IMR-90 (cell line): ENCODE data around the gene DNAH17. TPM values are rescaled to one million over a fixed set of nuclear protein-coding genes. Genes with fewer than 3 reads are reported as not detected.
A peak's percentile ranks its signal among the peaks of the same experiment; 100 is the strongest.

Experiments
- ATAC-seq: fragments of 200-7000 bp; cut with Tn5 transposase; 2 replicates; pipeline ENCODE4 v1.9.1; 2020; ENCODE audit warnings: low read depth, mild to moderate bottlenecking, moderate library complexity
- BruUV-seq: library from RNA; stranded (reverse); fragments of 400-500 nt; replicated peaks from 2 replicates; lab custom pipeline; 2021; lab: Mats Ljungman, UMichigan
- CTCF ChIA-PET: fragments of 300-600 bp; formaldehyde crosslinking; extraction: SDS; loops from one replicate; lab custom pipeline; 2021; ENCODE audit warnings: antibody characterized with exemption; lab: Yijun Ruan, JAX
- POLR2A ChIA-PET: fragments of 300-600 bp; sonication (Branson Sonifier 250); formaldehyde crosslinking; loops from one replicate; lab custom pipeline; 2022; ENCODE audit warnings: antibody characterized with exemption; ENCODE audit not compliant: unreplicated experiment; lab: Charles Lee
- DNase-seq: peaks from one replicate; pipeline ENCODE4 v3.0.0; 2013
- H2AFZ ChIP-seq: replicated peaks from 2 replicates; pipeline ENCODE3; 2013; ENCODE audit warnings: low read length, mild to moderate bottlenecking; ENCODE audit not compliant: poor library complexity
- H2AK5ac ChIP-seq: 2 replicates; pipeline ENCODE4 v1.6.1; 2013; ENCODE audit warnings: low read depth, low read length, inconsistent platforms
- H2AK9ac ChIP-seq: replicated peaks from 2 replicates; pipeline ENCODE3; 2013; ENCODE audit warnings: mild to moderate bottlenecking, low read depth, low read length, moderate library complexity; ENCODE audit not compliant: poor library complexity
- H2BK120ac ChIP-seq: 2 replicates; pipeline ENCODE4 v1.6.1; 2013; ENCODE audit warnings: low read depth, low read length, inconsistent platforms
- H2BK15ac ChIP-seq: 3 replicates; pipeline ENCODE4 v1.6.1; 2013; ENCODE audit warnings: low read depth, low read length, inconsistent platforms
- H2BK20ac ChIP-seq: 2 replicates; pipeline ENCODE4 v1.6.1; 2013; ENCODE audit warnings: low read depth, mild to moderate bottlenecking, inconsistent platforms, low read length, moderate library complexity
- H2BK5ac ChIP-seq: 2 replicates; pipeline ENCODE4 v1.6.1; 2013; ENCODE audit warnings: mild to moderate bottlenecking, low read depth, low read length, inconsistent platforms; ENCODE audit not compliant: poor library complexity, severe bottlenecking
- H3K14ac ChIP-seq: replicated peaks from 2 replicates; pipeline ENCODE4 v1.6.1; 2013; ENCODE audit warnings: low read depth, low read length, inconsistent platforms
- H3K18ac ChIP-seq: 2 replicates; pipeline ENCODE4 v1.6.1; 2013; ENCODE audit warnings: low read depth, low read length, control low read depth
- H3K23ac ChIP-seq: 2 replicates; pipeline ENCODE4 v1.6.1; 2013; ENCODE audit warnings: low read depth, low read length, inconsistent platforms
- H3K27ac ChIP-seq: 2 replicates; pipeline ENCODE4 v1.5.1; 2013; ENCODE audit warnings: mild to moderate bottlenecking, control low read depth, low read length; ENCODE audit not compliant: insufficient read depth
- H3K27me3 ChIP-seq: 2 replicates; pipeline ENCODE4 v1.6.1; 2013; ENCODE audit warnings: low read length; ENCODE audit not compliant: control insufficient read depth, insufficient read depth
- H3K36me3 ChIP-seq: 2 replicates; pipeline ENCODE4 v1.6.1; 2013; ENCODE audit warnings: low read length, mixed read lengths; ENCODE audit not compliant: control insufficient read depth, insufficient read depth
- H3K4ac ChIP-seq: 2 replicates; pipeline ENCODE4 v1.6.1; 2013; ENCODE audit warnings: low read depth, low read length, inconsistent platforms
- H3K4me1 ChIP-seq: 2 replicates; pipeline ENCODE4 v1.6.1; 2013; ENCODE audit warnings: low read length, mixed read lengths; ENCODE audit not compliant: control insufficient read depth, insufficient read depth
- H3K4me2 ChIP-seq: 2 replicates; pipeline ENCODE4 v1.6.1; 2013; ENCODE audit warnings: low read depth, mild to moderate bottlenecking, control low read depth, low read length, moderate library complexity
- H3K4me3 ChIP-seq: 2 replicates; pipeline ENCODE4 v1.5.1; 2013; ENCODE audit warnings: low read depth, mild to moderate bottlenecking, control low read depth, low read length, moderate library complexity; ENCODE audit not compliant: insufficient read depth
- H3K56ac ChIP-seq: 2 replicates; pipeline ENCODE4 v1.6.1; 2013; ENCODE audit warnings: low read length, inconsistent platforms; ENCODE audit not compliant: insufficient read depth; ENCODE audit errors: extremely low read depth
- H3K79me1 ChIP-seq, 2 experiments: 2 replicates each; pipeline ENCODE4 v1.6.1; 2013; ENCODE audit warnings: low read length in 2 of 2, inconsistent platforms in 1 of 2, low read depth in 1 of 2
- H3K9ac ChIP-seq: 2 replicates; pipeline ENCODE4 v1.6.1; 2013; ENCODE audit warnings: low read depth, low read length, control low read depth
- H3K9me1 ChIP-seq: 2 replicates; pipeline ENCODE4 v1.6.1; 2013; ENCODE audit warnings: low read length, inconsistent platforms; ENCODE audit not compliant: insufficient read depth
- H3K9me3 ChIP-seq: 2 replicates; pipeline ENCODE4 v1.6.1; 2013; ENCODE audit warnings: low read length; ENCODE audit not compliant: control insufficient read depth, insufficient read depth
- H4K20me1 ChIP-seq: 2 replicates; pipeline ENCODE4 v1.6.1; 2013; ENCODE audit warnings: low read length, inconsistent platforms; ENCODE audit not compliant: insufficient read depth
- H4K5ac ChIP-seq: 2 replicates; pipeline ENCODE4 v1.6.1; 2013; ENCODE audit warnings: mild to moderate bottlenecking, low read depth, low read length, control low read depth
- H4K8ac ChIP-seq, 2 experiments: 2 replicates each; pipeline ENCODE4 v1.6.1; 2013; ENCODE audit warnings: low read depth in 2 of 2, low read length in 2 of 2, control low read depth in 1 of 2, inconsistent platforms in 1 of 2
- H4K91ac ChIP-seq: 2 replicates; pipeline ENCODE4 v1.6.1; 2013; ENCODE audit warnings: low read depth, low read length, inconsistent platforms; ENCODE audit not compliant: insufficient read depth
- BHLHE40 ChIP-seq: fragments of 150-350 bp; IDR thresholded peaks from 2 replicates; pipeline ENCODE4 v1.6.1; 2016; ENCODE audit warnings: mild to moderate bottlenecking, low read depth, low read length
- FOS ChIP-seq: fragments of 150-350 bp; IDR thresholded peaks from 2 replicates; pipeline ENCODE4 v1.6.1; 2016; ENCODE audit warnings: low read depth, low read length
- MAFK ChIP-seq: IDR thresholded peaks from 2 replicates; pipeline ENCODE4 v1.6.1; 2012; ENCODE audit warnings: low read depth, low read length, improper control_type of control experiment
- MXI1 ChIP-seq: IDR thresholded peaks from 2 replicates; pipeline ENCODE4 v1.6.1; 2012; ENCODE audit warnings: low read depth, mild to moderate bottlenecking, low read length, moderate library complexity, borderline replicate concordance
- POLR2A ChIP-seq: IDR thresholded peaks from 2 replicates; pipeline ENCODE4 v1.6.1; 2012; ENCODE audit warnings: mild to moderate bottlenecking, low read depth, low read length
- RAD21 ChIP-seq: IDR thresholded peaks from 2 replicates; pipeline ENCODE4 v1.6.1; 2012; ENCODE audit warnings: low read length, improper control_type of control experiment
- RCOR1 ChIP-seq: IDR thresholded peaks from 2 replicates; pipeline ENCODE4 v1.6.1; 2012; ENCODE audit warnings: mild to moderate bottlenecking, low read length, improper control_type of control experiment; ENCODE audit not compliant: insufficient replicate concordance
- WGBS, 2 experiments: methylation state at CpG; one replicate each; pipeline versions ENCODE4 v1.1.5 to v1.1.7; 2013; ENCODE audit warnings: missing lambda C conversion rate in 2 of 2; ENCODE audit not compliant: insufficient read length in 1 of 2; ENCODE audit errors: extremely low coverage in 2 of 2; 5-methylcytosine and 5-hydroxymethylcytosine counted together
- dilution Hi-C: fragments of 300-500 bp; cut with HindIII; formaldehyde crosslinking; loops from one replicate; pipeline ENCODE4 v1.14.3; 2018; ENCODE audit warnings: low sequenced_read_pairs; ENCODE audit not compliant: unreplicated experiment
- in situ Hi-C: fragments of 300-500 bp; cut with MboI; formaldehyde crosslinking; loops from 3 replicates; pipeline ENCODE4 v1.14.3; 2019; ENCODE audit warnings: low sequenced_read_pairs, inconsistent platforms, mixed read lengths
- intact Hi-C: fragments of 100-400 bp; cut with micrococcal nuclease; formaldehyde crosslinking; loops from 2 replicates; pipeline ENCODE4 v1.10.0; 2022
- polyA plus RNA-seq, 3 experiments: library from polyadenylated mRNA; depleted of rRNA; stranded (reverse); fragments of >200 nt; gene quantifications; 2 replicates each; pipeline ENCODE4 v1.2.3, GENCODE V29; 2012; ENCODE audit warnings: low replicate concordance in 1 of 3
- total RNA-seq: library from RNA; depleted of rRNA; stranded (reverse); fragments of >200 nt; gene quantifications from 2 replicates; pipeline ENCODE4 v1.2.3, GENCODE V29; 2012
- TF ChIP-seq, protein P1 (sequence below): fragments of 150-350 bp; IDR thresholded peaks from 2 replicates; pipeline ENCODE4 v1.6.1; 2016; ENCODE audit warnings: low read depth, mild to moderate bottlenecking, low read length, moderate library complexity, borderline replicate concordance

Gene DNAH17
- total and polyA plus RNA-seq, 2 of the 4 experiments (the other 2 are of a cell fraction): not detected

DNA sequence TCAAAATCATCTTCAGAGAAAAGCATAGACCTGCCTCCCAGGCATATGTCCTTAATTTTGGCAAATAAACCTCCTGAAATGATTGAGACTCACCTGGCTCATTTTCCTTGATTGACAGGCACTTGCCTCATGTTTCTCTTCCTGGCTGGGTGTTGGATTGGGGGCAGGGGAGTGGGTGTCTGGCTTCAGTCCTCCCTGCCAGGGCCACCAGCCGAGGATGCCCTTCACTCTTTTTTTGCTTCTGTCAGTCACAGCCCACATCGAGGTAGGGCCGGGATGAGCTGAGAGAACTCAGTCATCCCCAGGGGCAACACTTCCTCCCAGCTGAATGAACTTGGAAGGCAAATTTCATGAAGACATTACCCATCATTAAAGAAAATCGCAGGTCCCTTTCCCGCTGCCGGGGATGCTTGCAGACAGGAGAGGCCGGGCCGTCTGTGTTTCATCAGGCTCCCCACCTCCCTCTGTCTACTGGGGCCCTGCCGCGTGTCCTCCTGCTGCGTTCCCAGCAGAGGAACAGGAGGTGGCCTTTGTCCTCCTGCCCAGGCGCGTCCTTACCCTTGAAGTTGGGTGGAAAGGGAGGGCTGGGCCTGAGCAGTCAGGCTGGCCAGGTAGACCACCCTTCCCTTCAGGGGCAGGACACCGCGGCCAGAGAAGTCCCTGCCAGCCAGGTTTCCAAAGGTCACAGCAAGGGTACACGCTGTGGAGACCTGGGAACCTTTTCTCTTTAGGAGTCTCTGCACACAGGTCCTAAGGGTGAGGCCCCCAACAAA lies 11.2 kb upstream of the DNAH17 start:
- no peak overlapping the region for H4K8ac ChIP-seq
- no peak overlapping the region for H2AFZ ChIP-seq
- BruUV-seq: no TSS peak
- dilution Hi-C loops (no loop called here), in situ Hi-C loops (no loop called here), intact Hi-C loops (no loop called here)
- H4K91ac ChIP-seq: no peak overlapping the region
- 62% methylated on average over 3 of the region's 16 CpGs; no CpG with 5 or more reads in 1 of the 2 experiments for WGBS, 2 experiments
- no peak overlapping the region for H2BK20ac ChIP-seq
- no peak overlapping the region for H2AK9ac ChIP-seq
- H3K14ac ChIP-seq: no peak overlapping the region
- H3K56ac ChIP-seq: no peak overlapping the region
- H3K18ac ChIP-seq: no peak overlapping the region
- H3K27ac ChIP-seq: no peak overlapping the region
- H3K4me2 ChIP-seq: no peak overlapping the region
- no peak overlapping the region for H3K4me3 ChIP-seq
- no peak overlapping the region for H2BK5ac ChIP-seq
- H3K23ac ChIP-seq: no peak overlapping the region
- DNase-seq (no peak), ATAC-seq (no peak)
- no peak overlapping the region for H4K5ac ChIP-seq
- peak overlapping the region; percentile 1; the same call in 1 of the 2 replicates for H2AK5ac ChIP-seq
- no peak for TF ChIP-seq RAD21
- TF ChIP-seq, protein P1, sequence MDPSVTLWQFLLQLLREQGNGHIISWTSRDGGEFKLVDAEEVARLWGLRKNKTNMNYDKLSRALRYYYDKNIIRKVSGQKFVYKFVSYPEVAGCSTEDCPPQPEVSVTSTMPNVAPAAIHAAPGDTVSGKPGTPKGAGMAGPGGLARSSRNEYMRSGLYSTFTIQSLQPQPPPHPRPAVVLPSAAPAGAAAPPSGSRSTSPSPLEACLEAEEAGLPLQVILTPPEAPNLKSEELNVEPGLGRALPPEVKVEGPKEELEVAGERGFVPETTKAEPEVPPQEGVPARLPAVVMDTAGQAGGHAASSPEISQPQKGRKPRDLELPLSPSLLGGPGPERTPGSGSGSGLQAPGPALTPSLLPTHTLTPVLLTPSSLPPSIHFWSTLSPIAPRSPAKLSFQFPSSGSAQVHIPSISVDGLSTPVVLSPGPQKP: no peak
- TF ChIP-seq RCOR1: no peak
- no peak for TF ChIP-seq POLR2A
- no peak for TF ChIP-seq MXI1
- no peak for TF ChIP-seq FOS
- TF ChIP-seq MAFK: no peak
- TF ChIP-seq BHLHE40: no peak
- H4K20me1 ChIP-seq: peaks cover 4% of the 10 kb centered on the region; the same call in 1 of the 2 replicates
- peaks cover 9% of the 10 kb centered on the region; the same call in 1 of the 2 replicates for H3K27me3 ChIP-seq
- no peaks in the 10 kb centered on the region for H3K9me3 ChIP-seq
- ChIA-PET POLR2A (no interaction called here), CTCF (no interaction called here)
- H3K79me1 ChIP-seq: no peaks in the 10 kb centered on the region
- no peak overlapping the region for H3K4ac ChIP-seq
- H3K9me1 ChIP-seq: peaks cover 5% of the 10 kb centered on the region; the same call in 1 of the 2 replicates
- peaks cover 2% of the 10 kb centered on the region; the same call in 1 of the 2 replicates for H3K4me1 ChIP-seq
- no peak overlapping the region for H2BK120ac ChIP-seq
- no peaks in the 10 kb centered on the region for H3K36me3 ChIP-seq
- H3K9ac ChIP-seq: no peak overlapping the region
- H2BK15ac ChIP-seq: no peak overlapping the region
